Endothelial cell of umbilical vein (primary cell): ENCODE measurements around the gene PSTPIP1. TPM values are rescaled to one million over a fixed set of nuclear protein-coding genes. Genes with fewer than 3 reads are reported as not detected.

Experiments
- BruUV-seq: library from RNA; stranded (reverse); fragments of 400-500 nt; replicated peaks from 2 replicates; lab custom pipeline; 2021; lab: Mats Ljungman, UMichigan
- CTCF ChIA-PET: fragments of 300-600, 350-600 bp; sonication (Branson Sonifier 250); formaldehyde crosslinking; loops from one replicate; lab custom pipeline; 2021; ENCODE audit warnings: antibody characterized with exemption, inconsistent platforms; lab: Charles Lee
- POLR2A ChIA-PET: fragments of 300-600, 350-600 bp; sonication (Branson Sonifier 250); formaldehyde crosslinking; loops from one replicate; lab custom pipeline; 2021; ENCODE audit warnings: antibody characterized with exemption, inconsistent platforms; lab: Charles Lee
- DNase-seq: peaks from one replicate; pipeline ENCODE4 v3.0.0-alpha.2; 2011; ENCODE audit warnings: low read depth, low spot score
- FAIRE-seq: peaks from 2 replicates; lab custom pipeline; 2011; peaks lifted over from hg19 to GRCh38; lab: Jason Lieb, UNC
- H2AFZ ChIP-seq: 2 replicates; pipeline ENCODE4 v1.6.0; 2012; ENCODE audit warnings: low read depth, low read length, control low read depth, inconsistent platforms
- H3K27ac ChIP-seq: 2 replicates; pipeline ENCODE4 v1.5.1; 2011; ENCODE audit warnings: low read depth, mild to moderate bottlenecking, control low read depth, low read length, moderate library complexity; ENCODE audit not compliant: insufficient read depth
- H3K27me3 ChIP-seq, 2 experiments: 2 replicates each; pipeline versions ENCODE4 v1.6.0 to v1.6.1; 2011; ENCODE audit warnings: low read length in 2 of 2, mixed read lengths in 1 of 2; ENCODE audit not compliant: control insufficient read depth in 2 of 2, insufficient read depth in 2 of 2
- H3K36me3 ChIP-seq, 2 experiments: 2 replicates in 1 of 2; 3 replicates in 1 of 2; pipeline ENCODE4 v1.5.1; 2011; ENCODE audit warnings: low read length in 2 of 2, mild to moderate bottlenecking in 1 of 2, moderate library complexity in 1 of 2; ENCODE audit not compliant: control insufficient read depth in 2 of 2, insufficient read depth in 2 of 2; ENCODE audit errors: extremely low read depth in 1 of 2
- H3K4me1 ChIP-seq: 3 replicates; pipeline ENCODE4 v1.5.1; 2011; ENCODE audit warnings: mild to moderate bottlenecking, low read length; ENCODE audit not compliant: control insufficient read depth, insufficient read depth; ENCODE audit errors: extremely low read depth
- H3K4me2 ChIP-seq: 2 replicates; pipeline ENCODE4 v1.6.1; 2011; ENCODE audit warnings: low read length, control low read depth, mixed read lengths; ENCODE audit not compliant: insufficient read depth
- H3K4me3 ChIP-seq, 3 experiments: fragments of 200-600 bp in 1 of 3; sonication (generic), shearing (Covaris generic) in 1 of 3; replicated peaks in 1 of 3; 2 replicates each; pipeline ENCODE4 v1.5.1; 2011 to 2016; ENCODE audit warnings: control low read depth in 3 of 3, low read length in 3 of 3, mild to moderate bottlenecking in 2 of 3, inconsistent platforms in 1 of 3, low read depth in 1 of 3, moderate library complexity in 1 of 3; ENCODE audit not compliant: insufficient read depth in 1 of 3
- H3K79me2 ChIP-seq: 2 replicates; pipeline ENCODE4 v1.6.0; 2012; ENCODE audit warnings: low read length, inconsistent platforms; ENCODE audit not compliant: control insufficient read depth, insufficient read depth
- H3K9ac ChIP-seq: replicated peaks from 2 replicates; pipeline ENCODE3; 2011; ENCODE audit warnings: low read length, control low read depth; ENCODE audit not compliant: insufficient read depth; ENCODE audit errors: extremely low read depth
- H3K9me1 ChIP-seq: replicated peaks from 3 replicates; pipeline ENCODE4 v1.6.0; 2011; ENCODE audit warnings: mild to moderate bottlenecking, low read length; ENCODE audit not compliant: control insufficient read depth, insufficient read depth; ENCODE audit errors: extremely low read depth
- H3K9me3 ChIP-seq: replicated peaks from 2 replicates; pipeline ENCODE4 v1.5.1; 2012; ENCODE audit warnings: low read length, inconsistent platforms; ENCODE audit not compliant: control insufficient read depth, insufficient read depth
- H4K20me1 ChIP-seq: replicated peaks from 2 replicates; pipeline ENCODE3; 2011; ENCODE audit warnings: mild to moderate bottlenecking, low read length; ENCODE audit not compliant: control insufficient read depth, insufficient read depth; ENCODE audit errors: extremely low read depth
- EZH2 ChIP-seq: IDR thresholded peaks from 2 replicates; pipeline ENCODE4 v1.6.1; 2012; ENCODE audit warnings: borderline replicate concordance, low read depth, mild to moderate bottlenecking, moderate library complexity, low read length, inconsistent platforms; ENCODE audit not compliant: severe bottlenecking
- FOS ChIP-seq: IDR thresholded peaks from 2 replicates; pipeline ENCODE4 v1.6.1; 2011; ENCODE audit warnings: mild to moderate bottlenecking, low read length, moderate library complexity, borderline replicate concordance; ENCODE audit not compliant: insufficient read depth
- JUN ChIP-seq: IDR thresholded peaks from 2 replicates; pipeline ENCODE4 v1.6.1; 2011; ENCODE audit warnings: borderline replicate concordance, low read depth; ENCODE audit not compliant: insufficient read length, insufficient read depth
- POLR2A ChIP-seq: IDR thresholded peaks from 2 replicates; pipeline ENCODE4 v1.6.1; 2012; ENCODE audit warnings: low read depth, mild to moderate bottlenecking, control low read depth, low read length
- POLR2AphosphoS5 ChIP-seq: IDR thresholded peaks from 2 replicates; pipeline ENCODE4 v1.6.1; 2012; ENCODE audit warnings: low read depth, mild to moderate bottlenecking, control low read depth, low read length, moderate library complexity; ENCODE audit not compliant: insufficient read depth
- dilution Hi-C: fragments of 300-500 bp; cut with MboI; formaldehyde crosslinking; loops from one replicate; pipeline ENCODE4 v1.15.0; 2019; ENCODE audit warnings: low sequenced_read_pairs; ENCODE audit not compliant: extremely low pct_ligation_motif_present
- intact Hi-C: fragments of 100-400 bp; cut with micrococcal nuclease; formaldehyde crosslinking; loops from one replicate; pipeline ENCODE4 v1.10.0; 2022
- polyA plus RNA-seq, 4 experiments: library from polyadenylated mRNA; depleted of rRNA in 3 of 4; stranded (reverse) in 3 of 4; unstranded in 1 of 4; fragments of >200 nt; gene quantifications; 2 replicates each; pipeline versions ENCODE4 v1.2.1 to v1.2.3, GENCODE V29; 2011 to 2012; ENCODE audit warnings: missing spikeins in 1 of 4
- total RNA-seq: library from RNA; stranded (reverse); gene quantifications from 2 replicates; pipeline ENCODE4 v1.2.3, GENCODE V29; 2021
- TF ChIP-seq, protein P1 (sequence below): IDR thresholded peaks from 2 replicates; pipeline ENCODE4 v1.6.1; 2011; ENCODE audit not compliant: insufficient read depth, insufficient read length

The PSTPIP1 gene
- total and polyA plus RNA-seq, 2 donors (not counting 3 experiments of a cell fraction or from before 2014, with no cell fraction given): not detected

DNA sequence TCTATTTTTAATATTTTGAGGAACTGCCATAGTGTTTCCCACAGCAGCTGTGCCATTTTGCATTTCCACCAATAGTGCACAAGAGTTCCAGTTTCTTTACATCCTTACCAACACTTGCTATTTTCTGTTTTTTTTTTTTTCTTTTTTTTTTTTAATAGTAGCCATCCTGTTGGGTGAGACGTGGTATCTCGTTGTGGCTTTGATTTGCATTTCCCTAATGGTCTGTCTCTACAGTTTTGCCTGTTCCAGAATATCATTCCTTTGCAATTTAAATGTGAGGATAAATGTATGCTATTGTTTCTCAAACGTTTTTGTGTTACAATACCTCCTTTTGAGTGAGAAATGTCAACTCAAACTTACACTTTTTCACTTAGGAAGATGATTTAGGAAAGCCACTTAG is 41.0 kb upstream of the PSTPIP1 start:
- Histone ChIP-seq H2AFZ (no peak overlapping the region), H3K9me1 (no peaks in the 10 kb centered on the region), H3K4me2 (no peak overlapping the region), H3K9me3 (no peaks in the 10 kb centered on the region), H3K4me3 (no peak overlapping the region), H3K27me3 (no peaks in the 10 kb centered on the region), H4K20me1 (no peaks in the 10 kb centered on the region), H3K79me2 (no peaks in the 10 kb centered on the region), H3K27ac (no peak overlapping the region), H3K4me1 (no peaks in the 10 kb centered on the region), H3K36me3 (no peaks in the 10 kb centered on the region), H3K9ac (no peak overlapping the region)
- intact Hi-C loops: no loop called here
- DNase-seq (no peak), FAIRE-seq (no peak)
- ChIA-PET POLR2A (no interaction called here), CTCF (interaction anchor here (0.6 to 2.7 kb wide), 6 partner anchors 9 to 589 kb away, joined by 3 to 9 read pairs (median 6); no protein-coding TSS in a partner anchor)
- TF ChIP-seq EZH2: no peak
- no peak for TF ChIP-seq JUN
- no peak for TF ChIP-seq POLR2A
- no peak for TF ChIP-seq POLR2AphosphoS5
- no TSS peak for BruUV-seq
- dilution Hi-C loops: no loop called here

- H3K4me1 ChIP-seq: no peaks in the 10 kb centered on the region
- no peak overlapping the region for H3K9ac ChIP-seq
- no peaks in the 10 kb centered on the region for H3K27me3 ChIP-seq
- H4K20me1 ChIP-seq: no peaks in the 10 kb centered on the region
- no peak overlapping the region for H3K4me3 ChIP-seq
- no peaks in the 10 kb centered on the region for H3K9me1 ChIP-seq
- FAIRE-seq: no peak
- TF ChIP-seq FOS: no peak
- TF ChIP-seq, protein P1, sequence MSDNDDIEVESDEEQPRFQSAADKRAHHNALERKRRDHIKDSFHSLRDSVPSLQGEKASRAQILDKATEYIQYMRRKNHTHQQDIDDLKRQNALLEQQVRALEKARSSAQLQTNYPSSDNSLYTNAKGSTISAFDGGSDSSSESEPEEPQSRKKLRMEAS: no peak
- no peak overlapping the region for H3K27ac ChIP-seq
- ChIA-PET CTCF (interaction anchor here (0.6 to 2.7 kb wide), 6 partner anchors 9 to 69 kb away, joined by 3 to 9 read pairs (median 6); no protein-coding TSS in a partner anchor), POLR2A (no interaction called here)
- H2AFZ ChIP-seq: no peak overlapping the region
- intact Hi-C loops: no loop called here
- no peaks in the 10 kb centered on the region for H3K79me2 ChIP-seq
- no peak for DNase-seq
- no peaks in the 10 kb centered on the region for H3K36me3 ChIP-seq
- dilution Hi-C loops: no loop called here
- H3K9me3 ChIP-seq: no peaks in the 10 kb centered on the region
- no TSS peak for BruUV-seq
- no peak overlapping the region for H3K4me2 ChIP-seq
Observed at GRCh38 chr15:76954744-76955143, 40.2 kb upstream of the PSTPIP1 start.
